IPS-20b (cell line): ENCODE data around the gene CD320.
"Not testable (repeated sequence)": the region's sequence is repeated elsewhere in the genome, so short reads cannot be mapped to it uniquely, and the experiment has no call there.

Source experiments
- H3K27ac ChIP-seq: one replicate; pipeline ENCODE4 v1.5.1; 2013; ENCODE audit warnings: low read length
- H3K27me3 ChIP-seq: 2 replicates; pipeline ENCODE4 v1.6.1; 2013; ENCODE audit warnings: mild to moderate bottlenecking, low read length, inconsistent platforms; ENCODE audit not compliant: insufficient read depth
- H3K36me3 ChIP-seq: 2 replicates; pipeline ENCODE4 v1.6.1; 2013; ENCODE audit warnings: low read depth, mild to moderate bottlenecking, inconsistent platforms, low read length, moderate library complexity; ENCODE audit not compliant: insufficient read depth
- H3K4me1 ChIP-seq: 2 replicates; pipeline ENCODE4 v1.6.1; 2013; ENCODE audit warnings: mild to moderate bottlenecking, control low read depth, inconsistent platforms, low read length, moderate library complexity; ENCODE audit not compliant: insufficient read depth
- H3K4me3 ChIP-seq: 2 replicates; pipeline ENCODE4 v1.5.1; 2013; ENCODE audit warnings: mild to moderate bottlenecking, low read length, inconsistent platforms
- H3K9ac ChIP-seq: 2 replicates; pipeline ENCODE4 v1.6.1; 2013; ENCODE audit warnings: low read depth, mild to moderate bottlenecking, inconsistent platforms, low read length, moderate library complexity
- H3K9me3 ChIP-seq: 2 replicates; pipeline ENCODE4 v1.6.1; 2013; ENCODE audit warnings: mild to moderate bottlenecking, low read depth, low read length, inconsistent platforms; ENCODE audit not compliant: insufficient read depth

CD320 gene

GRCh38 chr19:8302357-8302691, 5.8 kb downstream of the CD320 start:
- Histone ChIP-seq H3K27me3 (no peaks in the 10 kb centered on the region), H3K9ac (no peak overlapping the region), H3K27ac (no peak overlapping the region), H3K4me3 (no peak overlapping the region), H3K4me1 (no peaks in the 10 kb centered on the region), H3K36me3 (peaks cover 12% of the 10 kb centered on the region; the same call in 1 of the 2 replicates), H3K9me3 (no peaks in the 10 kb centered on the region)

GRCh38 chr19:8291337-8291736, 16.8 kb downstream of the CD320 start:
- not testable (repeated sequence) for H3K27ac ChIP-seq, H3K27me3 ChIP-seq, H3K4me3 ChIP-seq, H3K9me3 ChIP-seq, H3K9ac ChIP-seq, H3K36me3 ChIP-seq, H3K4me1 ChIP-seq

DNA sequence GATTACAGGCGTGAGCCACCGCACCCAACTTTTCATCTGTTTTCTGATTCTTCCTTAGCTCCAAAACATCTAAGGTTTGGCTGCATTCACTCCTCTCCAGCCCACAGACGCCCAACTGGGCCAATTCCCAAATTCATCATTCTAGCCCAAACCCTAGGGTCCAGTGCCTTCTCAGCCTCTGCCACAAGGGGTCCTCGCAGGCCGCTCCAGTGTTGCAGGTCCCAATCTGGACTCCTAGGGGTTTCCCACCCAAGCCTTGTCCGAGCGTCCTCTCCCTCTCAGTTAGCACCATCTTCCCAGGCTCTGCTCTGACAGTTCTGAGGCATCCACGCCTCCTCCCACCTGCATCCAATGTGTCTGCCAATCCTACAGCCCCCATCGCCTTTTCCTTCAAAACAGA, 31.6 kb downstream of the CD320 start:
- H3K9me3 ChIP-seq, H3K9ac ChIP-seq, H3K27ac ChIP-seq, H3K27me3 ChIP-seq, H3K4me3 ChIP-seq, H3K36me3 ChIP-seq, H3K4me1 ChIP-seq: not testable (repeated sequence)

DNA sequence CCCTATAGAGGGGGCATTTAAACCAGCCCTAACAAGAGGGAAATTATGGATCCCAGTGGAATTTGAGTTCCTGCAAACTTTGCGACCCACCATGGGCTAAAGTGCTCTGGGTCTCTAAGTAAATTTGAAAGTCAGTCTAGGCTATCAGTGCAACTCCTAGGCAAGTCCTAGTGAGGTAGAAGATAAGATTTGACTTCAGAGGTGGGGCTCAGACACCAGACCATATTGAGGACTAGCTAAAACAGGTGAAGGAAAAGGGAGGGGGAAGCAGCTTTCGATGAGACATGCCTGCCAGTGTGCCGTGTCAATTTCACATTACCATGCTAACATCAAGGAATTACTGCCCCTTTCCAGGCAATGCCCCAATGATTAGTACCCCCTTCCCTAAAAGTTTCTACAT, 38.4 kb downstream of the CD320 start:
- Histone ChIP-seq H3K36me3 (no peaks in the 10 kb centered on the region), H3K27me3 (no peaks in the 10 kb centered on the region), H3K9ac (no peak overlapping the region), H3K4me3 (no peak overlapping the region), H3K9me3 (no peaks in the 10 kb centered on the region), H3K27ac (no peak overlapping the region), H3K4me1 (no peaks in the 10 kb centered on the region)

DNA sequence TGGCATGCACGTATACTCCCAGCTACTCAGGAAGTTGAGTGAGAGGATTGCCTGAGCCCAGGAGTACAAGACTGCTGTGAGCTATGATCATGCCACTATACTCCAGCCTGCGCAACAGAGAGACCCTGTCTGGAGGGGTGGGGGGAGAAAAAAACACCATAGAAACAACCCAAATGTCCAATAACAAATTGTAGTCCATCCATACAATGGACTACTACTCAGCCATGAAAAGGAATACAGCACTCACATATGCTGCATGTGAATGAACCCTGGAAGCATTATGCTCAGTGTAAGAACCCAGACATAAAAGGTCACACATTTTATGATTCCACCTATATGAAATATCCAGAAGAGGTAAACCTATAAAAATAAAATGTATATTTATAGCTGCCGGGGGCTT, 42.3 kb downstream of the CD320 start:
- Histone ChIP-seq H3K9me3 (no peaks in the 10 kb centered on the region), H3K4me1 (no peaks in the 10 kb centered on the region), H3K9ac (no peak overlapping the region), H3K27ac (no peak overlapping the region), H3K4me3 (no peak overlapping the region), H3K27me3 (no peaks in the 10 kb centered on the region), H3K36me3 (peaks cover 12% of the 10 kb centered on the region; the same call in 1 of the 2 replicates)

DNA sequence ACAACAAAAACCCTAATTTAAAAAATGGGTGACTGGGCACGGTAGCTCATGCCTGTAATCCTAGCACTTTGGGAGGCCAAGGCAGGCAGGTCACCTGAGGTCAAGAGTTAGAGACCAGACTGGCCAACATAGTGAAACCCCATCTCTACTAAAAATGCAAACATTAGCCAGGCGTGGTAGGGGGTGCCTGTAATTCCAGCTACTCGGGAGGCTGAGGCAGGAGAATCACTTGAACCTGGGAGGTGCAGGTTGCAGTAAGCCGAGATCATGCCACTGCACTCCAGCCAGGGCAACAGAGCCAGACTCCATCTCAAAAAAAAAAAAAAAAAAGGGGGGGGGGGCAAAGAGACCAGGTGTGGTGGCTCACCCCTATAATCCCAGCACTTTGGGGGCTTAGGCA, 43.9 kb downstream of the CD320 start:
- H3K4me3 ChIP-seq, H3K9ac ChIP-seq, H3K27ac ChIP-seq, H3K9me3 ChIP-seq, H3K4me1 ChIP-seq, H3K27me3 ChIP-seq: not testable (repeated sequence)
- H3K36me3 ChIP-seq: peaks cover 12% of the 10 kb centered on the region; the same call in 1 of the 2 replicates

- H3K9ac ChIP-seq: no peak overlapping the region
- H3K27ac ChIP-seq: no peak overlapping the region
- H3K4me1 ChIP-seq: no peaks in the 10 kb centered on the region
- no peaks in the 10 kb centered on the region for H3K9me3 ChIP-seq
- no peak overlapping the region for H3K4me3 ChIP-seq
- H3K36me3 ChIP-seq: peaks cover 24% of the 10 kb centered on the region
- H3K27me3 ChIP-seq: no peaks in the 10 kb centered on the region
These were observed 45.7 kb downstream of the CD320 start for GRCh38 chr19:8262431-8262830.

DNA sequence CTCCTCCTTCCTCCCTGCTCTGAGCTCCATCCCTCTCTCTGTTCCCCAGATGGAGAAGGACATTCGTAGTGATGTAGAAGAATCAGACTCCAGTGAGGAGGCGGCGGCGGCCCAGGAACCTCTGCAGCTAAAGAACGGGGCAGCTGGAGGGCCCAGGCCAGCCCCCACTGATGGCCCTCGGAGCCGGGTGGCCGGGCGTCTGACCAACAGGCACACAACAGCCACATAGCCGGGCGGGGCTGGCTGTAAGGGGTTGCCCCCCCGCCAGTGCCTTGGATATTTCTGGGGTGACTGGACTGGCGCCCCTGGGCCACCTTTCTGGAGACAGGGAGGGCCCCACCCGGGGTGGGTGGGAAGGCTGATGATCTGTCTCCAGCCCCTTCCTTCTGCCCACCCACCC, 46.3 kb downstream of the CD320 start:
- Histone ChIP-seq H3K4me3 (no peak overlapping the region), H3K27ac (no peak overlapping the region), H3K9ac (no peak overlapping the region), H3K27me3 (no peaks in the 10 kb centered on the region), H3K9me3 (no peaks in the 10 kb centered on the region), H3K36me3 (peaks cover 30% of the 10 kb centered on the region), H3K4me1 (no peaks in the 10 kb centered on the region)

DNA sequence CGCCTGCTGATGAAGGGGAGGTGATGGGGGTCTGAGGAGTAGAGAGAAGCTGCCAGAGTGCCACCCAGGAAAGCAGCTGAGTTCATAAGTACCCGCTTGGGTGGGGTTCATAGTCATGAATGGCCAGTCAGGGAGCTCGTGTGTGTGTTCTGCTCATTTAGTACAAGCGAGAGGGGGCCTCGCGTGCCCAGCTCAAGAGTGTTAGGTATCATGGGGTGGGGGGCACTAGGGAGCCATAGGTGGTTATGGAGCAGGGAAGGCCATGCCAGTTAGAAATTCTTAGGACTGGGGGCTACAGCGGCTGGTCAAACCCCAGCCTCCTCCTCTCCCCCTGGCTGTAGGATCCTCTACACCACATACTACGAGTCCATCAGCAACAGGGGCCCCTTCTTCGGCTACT, 46.8 kb downstream of the CD320 start:
- no peak overlapping the region for H3K27ac ChIP-seq
- no peaks in the 10 kb centered on the region for H3K27me3 ChIP-seq
- no peak overlapping the region for H3K4me3 ChIP-seq
- H3K4me1 ChIP-seq: no peaks in the 10 kb centered on the region
- H3K9ac ChIP-seq: no peak overlapping the region
- H3K9me3 ChIP-seq: no peaks in the 10 kb centered on the region
- H3K36me3 ChIP-seq: peaks cover 35% of the 10 kb centered on the region

GRCh38 chr19:8259922-8260247, 48.3 kb downstream of the CD320 start:
- H3K4me1 ChIP-seq: no peaks in the 10 kb centered on the region
- H3K9me3 ChIP-seq: no peaks in the 10 kb centered on the region
- H3K27ac ChIP-seq: no peak overlapping the region
- no peak overlapping the region for H3K4me3 ChIP-seq
- H3K9ac ChIP-seq: no peak overlapping the region
- H3K36me3 ChIP-seq: peaks cover 50% of the 10 kb centered on the region
- no peaks in the 10 kb centered on the region for H3K27me3 ChIP-seq

DNA sequence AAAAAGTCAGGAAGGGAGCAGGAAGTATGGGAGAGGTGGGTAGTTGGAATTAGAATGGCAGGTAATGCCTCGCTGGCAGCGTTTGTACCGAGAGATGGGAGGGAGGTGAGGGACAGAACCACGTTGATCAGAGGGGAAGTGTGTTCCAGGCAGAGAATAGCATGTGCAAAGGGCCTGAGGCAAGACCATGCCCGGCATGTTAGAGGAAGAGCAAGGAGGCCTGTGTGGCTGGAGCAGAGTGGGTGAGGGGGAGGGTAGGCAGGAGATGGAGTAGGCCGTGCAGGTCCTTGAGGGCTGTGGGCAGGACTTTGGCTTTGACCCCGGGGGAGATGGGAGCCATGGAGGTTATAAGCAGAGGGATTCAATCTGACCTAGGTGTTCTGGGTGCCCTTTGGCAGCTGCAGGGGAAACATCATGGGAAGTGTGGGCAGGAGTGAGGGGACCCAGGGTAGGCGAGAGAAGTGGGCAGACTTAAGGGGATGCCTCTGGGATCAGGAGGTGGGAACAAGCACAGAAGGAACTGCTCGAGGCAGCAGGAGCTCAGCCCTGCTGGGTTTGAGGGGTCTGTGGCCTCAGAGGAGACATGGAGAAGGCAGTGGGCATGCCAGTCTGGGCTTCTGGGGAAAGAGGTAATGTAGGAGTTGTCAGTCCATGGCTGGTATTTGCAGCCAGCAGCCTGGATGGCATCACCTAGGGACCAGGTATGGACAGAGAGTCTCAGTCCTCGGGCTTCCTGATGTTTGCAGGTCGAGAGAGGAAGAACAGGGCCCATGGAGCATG, 48.8 kb downstream of the CD320 start:
- Histone ChIP-seq H3K9me3 (no peaks in the 10 kb centered on the region), H3K27ac (no peak overlapping the region), H3K4me3 (no peak overlapping the region), H3K36me3 (peaks cover 51% of the 10 kb centered on the region), H3K27me3 (no peaks in the 10 kb centered on the region), H3K4me1 (no peaks in the 10 kb centered on the region), H3K9ac (no peak overlapping the region)

GRCh38 chr19:8257052-8257443, 51.1 kb downstream of the CD320 start:
- no peaks in the 10 kb centered on the region for H3K4me1 ChIP-seq
- H3K9me3 ChIP-seq: no peaks in the 10 kb centered on the region
- peaks cover 46% of the 10 kb centered on the region for H3K36me3 ChIP-seq
- H3K4me3 ChIP-seq: no peak overlapping the region
- H3K9ac ChIP-seq: no peak overlapping the region
- no peaks in the 10 kb centered on the region for H3K27me3 ChIP-seq
- no peak overlapping the region for H3K27ac ChIP-seq
